Fibroblast of the conjunctiva (primary cell): ENCODE results near the gene SNRK.

Source experiments
- DNase-seq: peaks from one replicate; pipeline ENCODE4 v3.0.0-alpha.2; 2010; ENCODE audit warnings: low read depth

Gene SNRK

GRCh38 chr3:43268636-43269035, 17.7 kb upstream of the SNRK start:
- DNase-seq = no peak

- no peak for DNase-seq
Measured at GRCh38 chr3:43270078-43270477, 16.3 kb upstream of the SNRK start.

GRCh38 chr3:43273416-43273815, 12.9 kb upstream of the SNRK start:
- DNase-seq = no peak

- no peak for DNase-seq
Measured at GRCh38 chr3:43279082-43279481, 7.3 kb upstream of the SNRK start.

GRCh38 chr3:43279532-43279931, 6.8 kb upstream of the SNRK start:
- DNase-seq = no peak

GRCh38 chr3:43281020-43281419, 5.3 kb upstream of the SNRK start:
- no peak for DNase-seq

- no peak for DNase-seq
Measured at GRCh38 chr3:43284171-43284570, 2.2 kb upstream of the SNRK start.

- no peak for DNase-seq
Measured at GRCh38 chr3:43285644-43286043, 696 bp upstream of the SNRK start.

- no peak for DNase-seq
Measured at GRCh38 chr3:43286841-43287499, 630 bp downstream of the SNRK start.

- DNase-seq = no peak
Measured at GRCh38 chr3:43287500-43287873, 1.1 kb downstream of the SNRK start.

GRCh38 chr3:43288366-43288765, 2.0 kb downstream of the SNRK start:
- DNase-seq = no peak

GRCh38 chr3:43288850-43289249, 2.5 kb downstream of the SNRK start:
- DNase-seq = no peak

GRCh38 chr3:43289401-43289800, 3.1 kb downstream of the SNRK start:
- DNase-seq = no peak

- DNase-seq = no peak
Measured at GRCh38 chr3:43289841-43290470, 3.6 kb downstream of the SNRK start.

- no peak for DNase-seq
Measured at GRCh38 chr3:43290956-43291355, 4.6 kb downstream of the SNRK start.

- no peak for DNase-seq
Measured at GRCh38 chr3:43291546-43291945, 5.2 kb downstream of the SNRK start.

- no peak for DNase-seq
Measured at GRCh38 chr3:43294975-43295374, 8.6 kb downstream of the SNRK start.

GRCh38 chr3:43296565-43296964, 10.2 kb downstream of the SNRK start:
- no peak for DNase-seq

GRCh38 chr3:43298292-43298691, 12.0 kb downstream of the SNRK start:
- DNase-seq = no peak

- no peak for DNase-seq
Measured at GRCh38 chr3:43298761-43299160, 12.4 kb downstream of the SNRK start.

GRCh38 chr3:43302116-43302880, 16.0 kb downstream of the SNRK start:
- DNase-seq = no peak

GRCh38 chr3:43304126-43304525, 17.8 kb downstream of the SNRK start:
- DNase-seq = no peak

- DNase-seq = no peak
Measured at GRCh38 chr3:43307226-43307625, 20.9 kb downstream of the SNRK start.
